ENCODE results near the gene FEZF2.

DNA sequence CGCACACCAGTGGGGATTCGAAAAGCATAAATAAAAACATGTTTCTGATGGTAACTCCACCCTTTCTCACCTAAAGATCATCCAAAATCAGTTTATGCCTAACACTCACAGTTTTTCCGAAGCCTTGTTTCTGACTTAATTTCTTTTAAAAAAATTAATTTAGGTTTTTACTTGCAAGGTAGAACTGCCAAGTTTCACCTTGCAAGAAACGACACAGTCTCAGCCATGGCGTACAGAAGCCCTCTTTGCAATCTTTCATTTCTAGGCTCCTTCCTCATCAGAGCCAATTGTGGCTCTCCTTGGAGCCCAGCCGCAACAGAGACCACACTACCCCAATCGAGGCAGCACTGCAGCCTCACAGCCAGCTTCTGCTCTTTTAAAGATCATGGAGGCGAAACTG, 31.0 kb upstream of the FEZF2 start:
- TF ChIP-seq, protein P1, sequence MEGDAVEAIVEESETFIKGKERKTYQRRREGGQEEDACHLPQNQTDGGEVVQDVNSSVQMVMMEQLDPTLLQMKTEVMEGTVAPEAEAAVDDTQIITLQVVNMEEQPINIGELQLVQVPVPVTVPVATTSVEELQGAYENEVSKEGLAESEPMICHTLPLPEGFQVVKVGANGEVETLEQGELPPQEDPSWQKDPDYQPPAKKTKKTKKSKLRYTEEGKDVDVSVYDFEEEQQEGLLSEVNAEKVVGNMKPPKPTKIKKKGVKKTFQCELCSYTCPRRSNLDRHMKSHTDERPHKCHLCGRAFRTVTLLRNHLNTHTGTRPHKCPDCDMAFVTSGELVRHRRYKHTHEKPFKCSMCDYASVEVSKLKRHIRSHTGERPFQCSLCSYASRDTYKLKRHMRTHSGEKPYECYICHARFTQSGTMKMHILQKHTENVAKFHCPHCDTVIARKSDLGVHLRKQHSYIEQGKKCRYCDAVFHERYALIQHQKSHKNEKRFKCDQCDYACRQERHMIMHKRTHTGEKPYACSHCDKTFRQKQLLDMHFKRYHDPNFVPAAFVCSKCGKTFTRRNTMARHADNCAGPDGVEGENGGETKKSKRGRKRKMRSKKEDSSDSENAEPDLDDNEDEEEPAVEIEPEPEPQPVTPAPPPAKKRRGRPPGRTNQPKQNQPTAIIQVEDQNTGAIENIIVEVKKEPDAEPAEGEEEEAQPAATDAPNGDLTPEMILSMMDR (IDR thresholded peaks at IDR 0.05) = no peak
- TF ChIP-seq SP1 (CRISPR knock-in tag; conservative IDR thresholded peaks at IDR 0.05) = no peak
- TF ChIP-seq TEAD1 (CRISPR knock-in tag; IDR thresholded peaks at IDR 0.05) = no peak
- TF ChIP-seq CBFB (CRISPR knock-in tag; IDR thresholded peaks at IDR 0.05; ENCODE audit: low read depth) = no peak
- TF ChIP-seq ZNF121 (CRISPR knock-in tag; IDR thresholded peaks at IDR 0.05) = no peak
- TF ChIP-seq PRRX2 (CRISPR knock-in tag; IDR thresholded peaks at IDR 0.05) = no peak
- no peak for TF ChIP-seq NR3C1 (CRISPR knock-in tag; conservative IDR thresholded peaks at IDR 0.05; ENCODE audit: low read depth)
- TF ChIP-seq, protein P2, sequence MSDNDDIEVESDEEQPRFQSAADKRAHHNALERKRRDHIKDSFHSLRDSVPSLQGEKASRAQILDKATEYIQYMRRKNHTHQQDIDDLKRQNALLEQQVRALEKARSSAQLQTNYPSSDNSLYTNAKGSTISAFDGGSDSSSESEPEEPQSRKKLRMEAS (CRISPR knock-in tag; IDR thresholded peaks at IDR 0.05) = no peak

Data from WTC11 (cell line).